ENCODE results near the gene TMEM198. TPM values are rescaled to one million over a fixed set of nuclear protein-coding genes. Genes with fewer than 3 reads are reported as not detected.

TMEM198 gene
- total RNA-seq, 1 donor from 2014 or later: 3.4 TPM

DNA sequence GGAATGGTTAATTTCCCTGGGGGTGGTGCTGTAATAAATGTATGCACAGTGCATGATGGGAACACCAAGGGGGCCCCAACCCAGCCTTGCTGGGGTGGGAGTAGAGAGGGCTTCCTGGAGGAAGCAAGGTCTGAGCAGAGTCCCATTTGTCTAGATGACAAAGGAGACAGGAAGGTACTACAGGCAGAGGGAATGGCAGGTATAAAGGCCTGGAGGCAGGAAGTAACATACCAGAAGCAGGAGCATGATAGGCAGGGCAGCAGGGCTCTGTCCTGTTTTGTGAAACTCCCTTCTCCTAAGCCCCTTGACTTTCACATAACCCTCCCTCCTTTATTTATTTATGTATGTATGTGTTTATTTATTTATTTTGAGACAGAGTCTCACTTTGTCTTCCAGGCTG lies 41.2 kb upstream of the TMEM198 start:
- H3K4me1 Mint-ChIP-seq: peaks cover 25% of the 10 kb centered on the region
- no peak overlapping the region for H3K4me3 Mint-ChIP-seq
- peaks cover 18% of the 10 kb centered on the region for H3K36me3 Mint-ChIP-seq (ENCODE audit: low read depth)
- H3K27me3 Mint-ChIP-seq: peaks cover 6% of the 10 kb centered on the region
- no peaks in the 10 kb centered on the region for H3K9me3 Mint-ChIP-seq
- no peak for DNase-seq
- no peak overlapping the region for H3K27ac Mint-ChIP-seq
- intact Hi-C loops (cut with micrococcal nuclease): no loop called here

DNA sequence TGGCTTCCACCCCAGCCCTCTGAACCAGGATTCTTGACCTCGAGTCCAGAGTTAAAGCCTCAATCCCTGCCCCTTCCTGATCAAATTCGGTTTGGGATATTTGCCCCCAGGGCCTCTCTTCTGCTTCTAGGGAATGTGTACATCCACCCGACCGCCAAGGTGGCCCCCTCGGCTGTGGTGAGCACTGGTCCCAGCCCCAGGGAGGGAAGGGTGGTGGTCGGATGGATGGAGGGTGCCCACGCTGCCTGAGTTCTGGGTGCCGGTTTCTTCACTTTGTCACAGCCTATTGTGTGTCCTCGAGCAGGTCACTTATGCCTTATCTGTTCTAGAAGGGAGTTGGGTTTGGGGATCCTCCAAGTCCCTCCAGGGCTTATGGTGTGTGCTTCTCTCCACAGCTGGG lies 38.2 kb upstream of the TMEM198 start:
- intact Hi-C loops (cut with micrococcal nuclease): no loop called here
- Mint-ChIP-seq H3K36me3 (ENCODE audit: low read depth) (peaks cover 15% of the 10 kb centered on the region), H3K4me1 (peaks cover 13% of the 10 kb centered on the region), H3K27me3 (peaks cover 13% of the 10 kb centered on the region), H3K4me3 (no peak overlapping the region), H3K9me3 (no peaks in the 10 kb centered on the region), H3K27ac (no peak overlapping the region)
- no peak for DNase-seq

DNA sequence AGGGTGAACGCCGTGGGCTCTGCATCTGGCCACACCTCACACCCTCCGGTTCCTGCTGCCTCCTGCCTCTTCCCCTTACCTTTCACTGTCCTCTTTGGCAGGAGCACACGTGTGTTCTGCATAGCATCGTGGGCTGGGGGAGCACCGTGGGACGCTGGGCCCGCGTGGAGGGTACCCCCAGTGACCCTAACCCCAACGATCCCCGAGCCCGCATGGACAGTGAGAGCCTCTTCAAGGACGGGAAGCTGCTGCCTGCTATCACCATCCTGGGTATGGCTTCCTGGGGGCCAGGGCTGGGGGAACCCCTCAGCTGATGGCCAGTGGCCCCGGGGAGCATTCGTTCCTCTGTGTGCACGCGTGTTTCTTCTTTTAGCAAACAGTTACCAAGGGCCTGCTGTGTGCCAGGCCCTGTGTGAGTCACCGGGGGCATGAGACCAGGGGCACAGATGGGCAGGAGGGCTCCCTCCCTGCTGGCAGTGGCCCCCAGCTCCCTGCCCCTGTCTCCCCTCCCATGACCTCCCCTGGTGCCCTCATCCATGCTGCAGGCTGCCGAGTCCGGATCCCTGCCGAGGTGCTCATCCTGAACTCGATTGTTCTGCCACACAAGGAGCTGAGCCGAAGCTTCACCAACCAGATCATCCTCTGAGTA lies 37.6 kb upstream of the TMEM198 start:
- peaks cover 13% of the 10 kb centered on the region for H3K4me1 Mint-ChIP-seq
- intact Hi-C loops (cut with micrococcal nuclease): no loop called here
- H3K27me3 Mint-ChIP-seq: peaks cover 20% of the 10 kb centered on the region
- DNase-seq: no peak
- H3K36me3 Mint-ChIP-seq (ENCODE audit: low read depth): peaks cover 15% of the 10 kb centered on the region
- H3K9me3 Mint-ChIP-seq: no peaks in the 10 kb centered on the region
- no peak overlapping the region for H3K4me3 Mint-ChIP-seq
- no peak overlapping the region for H3K27ac Mint-ChIP-seq

DNA sequence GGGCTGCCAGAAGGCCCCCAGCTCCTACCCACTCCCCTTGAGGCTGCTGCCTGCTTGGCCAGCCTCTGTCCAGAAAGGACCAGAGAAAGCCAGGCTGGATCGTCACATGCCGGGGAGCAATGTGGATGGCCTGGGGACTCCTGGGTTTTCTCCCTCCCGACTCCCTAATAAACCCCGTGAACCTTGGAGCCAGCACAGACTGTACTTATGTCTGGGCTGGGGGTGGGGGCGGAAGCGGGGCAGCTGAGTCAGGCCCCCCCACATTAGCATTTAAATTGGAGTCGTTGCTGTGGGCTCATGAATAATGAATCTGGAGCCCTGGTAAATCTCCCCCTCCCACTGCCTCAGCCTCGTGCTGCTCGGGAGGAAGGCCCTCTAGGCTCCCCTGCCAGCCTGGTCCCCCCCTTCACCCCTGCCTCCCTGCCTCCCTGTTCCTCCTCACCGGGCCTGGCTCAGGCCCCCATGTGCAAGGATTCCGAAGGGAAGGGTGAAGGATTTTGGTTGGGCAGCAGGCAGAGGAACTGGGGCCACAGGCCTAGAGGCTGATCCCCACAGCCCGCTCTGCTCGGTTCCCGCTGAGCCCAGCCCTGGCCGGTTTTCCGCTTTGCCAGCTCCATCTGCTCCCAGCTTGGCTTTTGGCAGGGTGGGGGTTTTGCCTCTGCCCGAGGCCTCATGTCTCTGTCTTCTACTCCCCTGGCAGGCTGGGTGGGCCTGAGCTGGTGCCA lies 36.9 kb upstream of the TMEM198 start:
- Mint-ChIP-seq H3K36me3 (ENCODE audit: low read depth) (peaks cover 15% of the 10 kb centered on the region), H3K9me3 (no peaks in the 10 kb centered on the region), H3K4me1 (peaks cover 13% of the 10 kb centered on the region), H3K4me3 (no peak overlapping the region), H3K27me3 (peaks cover 25% of the 10 kb centered on the region), H3K27ac (no peak overlapping the region)
- intact Hi-C loops (cut with micrococcal nuclease): no loop called here
- no peak for DNase-seq

DNA sequence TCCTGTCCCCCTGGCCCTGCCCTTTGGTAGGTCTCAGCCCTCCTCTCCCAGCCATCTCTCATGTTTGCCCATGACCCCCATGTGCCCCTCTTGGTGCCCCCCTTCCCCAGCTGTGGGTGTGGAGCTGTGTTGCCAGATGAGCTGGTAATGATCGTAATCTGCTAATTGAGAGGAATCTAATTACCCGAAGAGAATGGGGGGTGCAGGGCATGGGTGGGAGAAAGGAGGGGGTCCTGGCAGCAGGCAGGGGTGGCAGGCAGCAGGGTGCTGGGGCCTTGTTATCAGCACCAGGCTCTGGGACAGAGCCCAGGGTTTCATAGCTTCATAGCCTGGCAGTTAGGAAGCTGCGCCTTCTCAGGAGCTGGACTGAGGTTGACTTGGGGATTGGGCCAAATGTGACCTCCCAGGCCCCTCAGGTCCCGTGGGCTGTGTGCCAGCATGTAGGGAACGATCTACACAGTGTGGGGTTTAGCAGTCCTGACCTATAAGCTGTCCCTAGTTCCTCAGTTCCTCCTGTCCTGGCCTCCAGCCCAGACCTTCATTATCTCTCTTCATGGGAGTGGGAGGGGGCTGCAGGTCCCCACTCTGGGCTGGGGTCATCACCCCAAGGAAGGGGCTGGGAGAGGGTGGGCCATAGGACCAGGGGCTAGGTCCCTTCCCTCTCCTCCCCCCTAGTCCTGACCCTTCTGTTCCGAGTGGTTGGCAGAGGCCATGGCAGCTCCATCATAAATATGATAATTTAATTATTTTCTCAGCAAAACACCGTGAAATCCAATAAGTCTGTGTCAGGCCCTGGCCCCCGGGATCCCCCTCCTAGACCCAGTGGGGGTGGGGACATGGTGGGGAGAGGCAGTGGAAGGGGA lies 36.0 kb upstream of the TMEM198 start:
- H3K27ac Mint-ChIP-seq: no peak overlapping the region
- H3K36me3 Mint-ChIP-seq (ENCODE audit: low read depth): peaks cover 15% of the 10 kb centered on the region
- intact Hi-C loops (cut with micrococcal nuclease): no loop called here
- peaks cover 30% of the 10 kb centered on the region for H3K27me3 Mint-ChIP-seq
- H3K4me1 Mint-ChIP-seq: peaks cover 13% of the 10 kb centered on the region
- no peak overlapping the region for H3K4me3 Mint-ChIP-seq
- H3K9me3 Mint-ChIP-seq: no peaks in the 10 kb centered on the region
- no peak for DNase-seq

DNA sequence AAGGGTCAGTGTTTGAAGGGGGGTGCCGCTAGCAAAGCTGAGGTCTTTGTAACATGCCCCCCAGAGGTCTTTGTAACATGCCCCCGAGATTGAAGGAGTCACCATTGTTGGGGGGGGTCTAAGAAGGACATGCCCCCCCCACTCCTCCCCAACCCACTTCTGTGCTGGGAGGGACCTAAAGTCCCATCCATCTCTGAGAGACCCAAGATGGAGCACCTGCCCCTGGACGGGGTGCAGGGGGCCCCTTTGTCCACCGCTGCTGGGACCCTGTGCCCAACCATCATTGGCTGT lies 35.4 kb upstream of the TMEM198 start:
- DNase-seq: no peak
- Mint-ChIP-seq H3K36me3 (ENCODE audit: low read depth) (peaks cover 15% of the 10 kb centered on the region), H3K4me3 (no peak overlapping the region), H3K9me3 (no peaks in the 10 kb centered on the region), H3K27me3 (peaks cover 35% of the 10 kb centered on the region), H3K4me1 (peaks cover 13% of the 10 kb centered on the region), H3K27ac (no peak overlapping the region)
- intact Hi-C loops (cut with micrococcal nuclease): no loop called here

DNA sequence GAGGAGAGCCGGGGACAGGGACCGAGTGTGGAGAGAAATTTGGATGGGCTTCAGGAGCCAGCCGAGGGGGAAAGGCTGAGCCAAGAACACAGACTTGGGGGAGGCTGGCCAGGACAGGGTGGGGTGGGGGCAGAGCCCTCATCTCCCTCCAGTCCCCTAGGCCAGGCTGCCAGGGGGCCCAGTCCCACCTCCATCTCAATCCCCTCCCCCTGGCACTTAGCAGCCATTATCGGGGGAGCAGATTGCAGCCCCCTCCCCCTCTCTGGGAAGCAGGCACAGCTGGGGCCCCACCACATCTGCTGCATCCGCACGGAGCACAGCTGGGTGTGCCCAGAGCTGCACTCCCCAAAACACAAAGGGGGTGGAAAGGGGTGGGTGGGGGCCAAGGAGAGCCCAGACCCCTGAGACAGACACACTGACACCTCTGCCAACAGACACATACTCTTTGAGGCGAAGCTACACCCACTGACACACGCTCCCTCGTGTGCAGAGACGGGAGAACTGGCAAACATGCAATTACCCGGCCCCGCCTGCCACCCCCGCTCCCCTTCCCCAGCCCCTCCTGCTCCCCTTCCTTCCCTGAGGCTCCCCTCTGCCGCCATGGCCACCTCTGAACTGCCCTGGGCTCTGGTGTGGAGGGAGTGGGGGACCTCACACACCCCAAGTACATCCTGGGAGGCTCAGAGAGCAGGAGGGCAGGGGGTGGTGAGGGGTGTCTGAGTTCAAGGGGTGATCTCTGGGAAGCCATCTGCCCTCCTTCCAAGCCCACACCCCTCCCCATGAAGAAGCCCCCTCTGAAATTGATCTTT lies 34.7 kb upstream of the TMEM198 start:
- no peak for DNase-seq
- Mint-ChIP-seq H3K4me1 (peaks cover 14% of the 10 kb centered on the region), H3K36me3 (ENCODE audit: low read depth) (peaks cover 14% of the 10 kb centered on the region), H3K9me3 (no peaks in the 10 kb centered on the region), H3K27ac (no peak overlapping the region), H3K4me3 (no peak overlapping the region), H3K27me3 (peaks cover 43% of the 10 kb centered on the region)
- intact Hi-C loops (cut with micrococcal nuclease): no loop called here

DNA sequence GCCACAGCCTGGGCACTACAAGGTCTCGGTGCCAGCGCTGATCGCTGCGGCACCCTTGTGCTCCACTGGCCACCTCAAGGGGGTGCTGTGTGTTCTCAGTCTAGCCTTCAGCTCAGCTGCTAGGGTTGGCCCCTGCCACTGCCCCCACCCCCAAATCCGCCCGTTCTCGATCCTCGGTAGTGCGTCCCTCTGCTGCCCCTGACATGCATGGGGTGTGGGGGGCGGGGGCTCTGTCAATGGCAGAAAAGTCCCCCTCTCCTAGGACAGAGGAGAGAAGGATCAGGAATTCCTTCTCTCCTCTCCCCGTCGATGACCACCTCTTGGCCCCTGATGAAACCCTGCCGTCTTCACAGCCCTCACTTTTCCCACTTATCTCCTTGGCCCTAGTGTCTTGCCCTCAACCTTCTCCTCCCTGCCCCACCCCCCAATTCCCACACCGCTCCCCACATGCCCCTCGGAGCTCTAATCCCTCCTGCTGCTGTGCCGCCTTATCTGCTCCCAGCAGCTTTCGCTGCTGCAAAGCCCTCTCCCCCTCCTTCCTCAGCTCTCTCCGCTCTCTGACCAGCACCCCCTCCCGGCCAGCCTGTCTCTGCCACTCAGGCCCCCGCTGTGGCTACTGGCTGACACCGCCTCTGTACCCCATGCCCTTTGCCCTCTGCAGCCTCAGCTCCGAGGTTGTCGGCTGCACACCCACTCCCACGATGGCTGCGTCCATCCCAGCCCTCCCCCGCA lies 33.9 kb upstream of the TMEM198 start:
- peaks cover 44% of the 10 kb centered on the region for H3K27me3 Mint-ChIP-seq
- intact Hi-C loops (cut with micrococcal nuclease): no loop called here

DNA sequence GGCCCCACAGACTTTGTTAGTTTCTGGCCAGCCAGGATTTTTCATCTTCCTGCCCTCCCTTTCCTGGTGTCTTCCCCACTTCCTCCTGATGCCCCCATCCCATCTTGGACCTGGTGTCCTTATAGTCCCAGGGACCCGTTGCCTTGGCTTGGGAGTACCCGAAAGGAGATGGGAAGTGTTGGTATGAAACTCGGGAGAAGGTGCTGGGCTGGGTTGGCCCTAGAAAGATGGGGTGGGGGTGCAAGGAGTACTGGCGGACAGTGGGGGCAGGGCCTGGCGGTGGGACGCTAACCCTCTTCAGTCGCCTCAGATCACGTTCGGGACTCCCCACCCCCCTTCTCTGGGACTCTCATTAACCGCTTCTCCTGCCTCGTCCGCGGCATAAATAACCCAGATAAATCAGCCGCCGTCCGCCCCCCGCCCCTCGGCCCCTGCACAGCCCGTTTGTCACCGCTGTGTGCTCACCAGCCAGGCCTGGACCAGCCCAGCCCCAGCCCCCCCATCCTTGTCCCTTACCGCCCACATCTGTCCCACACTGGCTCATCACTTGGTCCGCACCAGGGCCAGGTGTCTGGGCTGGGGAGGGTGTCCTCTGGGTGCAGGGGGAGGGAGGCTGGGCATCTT lies 33.2 kb upstream of the TMEM198 start:
- DNase-seq: no peak
- intact Hi-C loops (cut with micrococcal nuclease): no loop called here
- H3K27ac Mint-ChIP-seq: no peak overlapping the region
- H3K36me3 Mint-ChIP-seq (ENCODE audit: low read depth): peaks cover 8% of the 10 kb centered on the region
- H3K4me3 Mint-ChIP-seq: no peak overlapping the region
- peaks cover 12% of the 10 kb centered on the region for H3K4me1 Mint-ChIP-seq
- H3K27me3 Mint-ChIP-seq: peaks cover 46% of the 10 kb centered on the region
- no peaks in the 10 kb centered on the region for H3K9me3 Mint-ChIP-seq

More for the DNA sequence above, 33.9 kb upstream of the TMEM198 start:
- Mint-ChIP-seq H3K27ac (no peak overlapping the region), H3K36me3 (ENCODE audit: low read depth) (peaks cover 9% of the 10 kb centered on the region), H3K4me1 (peaks cover 12% of the 10 kb centered on the region), H3K4me3 (no peak overlapping the region), H3K9me3 (no peaks in the 10 kb centered on the region)
- DNase-seq: peak; percentile 83

DNA sequence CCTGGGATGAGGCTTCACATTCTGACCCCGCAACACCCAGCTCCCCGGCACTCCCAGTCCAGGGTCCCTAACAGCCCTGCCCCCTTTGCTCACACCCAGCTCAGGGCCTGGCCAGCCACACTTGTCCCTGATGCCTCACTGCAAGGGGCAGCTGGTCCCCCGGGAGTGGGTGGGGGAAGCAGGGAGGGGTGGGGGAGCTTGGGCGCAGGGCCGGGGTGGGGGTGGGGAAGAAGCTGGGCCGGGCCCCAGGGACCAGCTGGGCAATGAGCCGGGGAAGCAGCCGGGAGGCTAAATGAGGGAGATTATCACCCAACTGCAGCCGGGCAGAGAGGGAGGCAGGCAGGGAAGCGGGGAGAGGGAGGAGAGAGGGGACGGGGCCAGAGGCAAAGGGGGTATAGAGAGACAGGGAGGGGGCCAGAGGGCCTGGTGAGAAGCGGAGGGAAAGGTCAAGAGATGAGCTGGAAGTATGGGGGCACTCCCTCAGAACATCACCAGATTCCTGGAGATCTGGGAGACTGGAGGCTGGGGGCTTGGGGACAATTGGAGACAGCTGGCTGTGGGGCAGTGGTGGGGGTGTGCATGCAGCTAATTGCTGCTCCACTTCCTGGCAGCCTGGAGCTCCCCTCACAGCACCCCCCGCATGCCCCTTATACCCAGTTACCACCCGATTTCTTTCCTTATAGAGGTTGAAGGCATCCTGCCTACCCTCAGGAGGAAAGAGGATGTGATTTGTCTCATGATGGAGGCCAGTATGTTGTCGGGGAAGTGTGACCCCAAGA lies 32.1 kb upstream of the TMEM198 start:
- Mint-ChIP-seq H3K4me3 (no peak overlapping the region), H3K9me3 (no peaks in the 10 kb centered on the region), H3K4me1 (peaks cover 12% of the 10 kb centered on the region), H3K36me3 (ENCODE audit: low read depth) (no peaks in the 10 kb centered on the region), H3K27ac (no peak overlapping the region), H3K27me3 (peaks cover 56% of the 10 kb centered on the region)
- intact Hi-C loops (cut with micrococcal nuclease): no loop called here
- no peak for DNase-seq

DNA sequence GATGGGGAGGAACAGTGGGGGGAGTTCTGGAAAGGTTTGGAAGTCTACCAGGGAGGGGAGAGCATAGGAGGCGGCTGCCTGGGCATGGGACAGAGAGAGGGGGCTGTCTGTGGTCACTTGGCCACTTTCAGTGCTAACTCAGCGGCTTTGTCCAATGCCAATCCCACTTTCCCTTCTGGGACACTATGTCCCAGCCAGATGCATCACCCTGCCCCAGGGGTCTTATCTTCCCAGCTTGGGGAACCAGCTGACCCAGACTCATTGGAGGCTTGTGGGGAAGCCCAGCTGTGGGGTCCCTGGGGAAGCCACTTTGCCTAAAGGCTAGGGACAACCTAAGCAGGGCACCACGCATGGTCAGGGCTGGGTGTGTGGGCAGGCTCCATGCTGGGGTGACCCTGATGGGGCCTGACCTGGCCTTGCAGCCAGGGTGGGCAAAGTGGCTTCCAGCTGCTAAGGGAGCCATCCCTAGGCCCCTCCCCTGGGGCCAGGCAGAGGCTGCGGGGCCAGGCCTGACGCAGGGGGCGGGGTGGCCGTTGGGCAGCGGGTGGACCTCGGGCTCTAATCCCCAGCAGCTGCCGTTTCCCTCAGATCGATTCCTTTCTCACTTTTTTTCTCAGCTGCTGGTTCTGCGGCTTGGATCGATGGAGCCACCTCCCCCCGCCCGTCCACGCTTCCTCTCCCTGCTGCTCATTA lies 31.2 kb upstream of the TMEM198 start:
- H3K27me3 Mint-ChIP-seq: peaks cover 59% of the 10 kb centered on the region
- no peak overlapping the region for H3K27ac Mint-ChIP-seq
- H3K4me3 Mint-ChIP-seq: no peak overlapping the region
- intact Hi-C loops (cut with micrococcal nuclease): no loop called here
- no peak for DNase-seq
- no peaks in the 10 kb centered on the region for H3K9me3 Mint-ChIP-seq
- no peaks in the 10 kb centered on the region for H3K36me3 Mint-ChIP-seq (ENCODE audit: low read depth)
- peaks cover 12% of the 10 kb centered on the region for H3K4me1 Mint-ChIP-seq

DNA sequence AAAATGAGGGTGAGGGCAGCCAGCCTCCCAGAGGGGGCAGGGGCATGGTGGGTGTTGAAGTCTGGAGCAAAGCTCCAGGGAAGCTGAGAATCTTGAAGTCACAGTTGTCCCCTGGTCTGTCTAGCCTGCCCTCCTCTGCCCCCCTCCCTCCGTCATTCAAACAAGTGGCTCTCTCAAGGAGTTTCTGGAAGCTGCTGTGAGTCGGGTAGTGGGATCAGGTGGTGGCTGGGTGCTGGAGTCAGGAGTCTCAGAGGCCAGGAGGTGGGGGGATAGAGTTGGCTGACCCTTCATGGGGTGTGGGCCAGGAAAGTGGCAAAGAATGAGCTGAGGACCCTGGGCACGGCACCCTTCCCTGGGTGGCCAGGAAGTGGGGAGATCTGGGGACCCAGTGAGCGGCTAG lies 30.0 kb upstream of the TMEM198 start:
- Mint-ChIP-seq H3K36me3 (ENCODE audit: low read depth) (no peaks in the 10 kb centered on the region), H3K4me3 (no peak overlapping the region), H3K27ac (no peak overlapping the region), H3K9me3 (no peaks in the 10 kb centered on the region), H3K4me1 (peaks cover 12% of the 10 kb centered on the region), H3K27me3 (peaks cover 66% of the 10 kb centered on the region)
- intact Hi-C loops (cut with micrococcal nuclease): no loop called here
- no peak for DNase-seq

Measured in activated CD4-positive, alpha-beta T cell treated with anti-CD3 and anti-CD28 coated beads, Interleukin-2, amount 10 ng/mL, durations not matched to agents 24 days and 14 days (primary cell).